ENCODE data around the gene NOL9. TPM values are rescaled to one million over a fixed set of nuclear protein-coding genes. Genes with fewer than 3 reads are reported as not detected.
A peak's percentile ranks its signal among the peaks of the same experiment; 100 is the strongest.

NOL9 gene
- total and polyA plus RNA-seq, 2 of the 13 experiments (the other 11 are each of a cell fraction or from before 2014, with no cell fraction given): 18.0 to 24.7 TPM

DNA sequence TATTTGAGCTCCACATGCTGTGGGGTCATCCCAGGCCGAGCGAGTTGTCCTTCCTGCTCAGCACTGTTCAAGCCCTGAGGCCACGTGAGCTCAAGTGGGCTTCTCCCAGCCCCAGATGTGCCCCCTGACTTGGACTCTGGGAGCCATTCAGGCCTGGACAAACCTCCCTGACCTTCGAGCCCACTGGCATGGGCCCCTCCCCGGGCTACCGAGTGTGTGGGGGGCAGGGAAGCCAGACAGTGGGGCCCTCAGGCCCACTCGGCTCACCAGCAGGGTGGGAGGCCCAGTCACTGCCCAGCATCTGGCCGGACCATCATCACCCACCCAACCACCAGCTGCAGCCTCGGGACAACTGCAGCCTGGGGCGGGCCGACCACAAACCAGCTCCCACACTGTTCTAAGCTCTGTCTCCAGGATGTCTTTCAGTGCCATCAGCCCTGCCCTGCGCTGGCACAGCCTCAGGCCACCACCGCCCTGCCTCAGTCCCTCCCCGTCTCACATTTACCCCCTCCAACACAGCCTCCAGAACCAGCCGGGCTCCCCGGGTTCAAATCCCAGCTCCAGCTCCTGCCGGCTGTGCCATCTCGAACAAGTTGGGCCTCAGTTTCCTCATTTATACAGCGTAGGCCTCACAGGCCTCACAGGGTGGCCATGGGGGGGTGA is 41.9 kb downstream of the NOL9 start (continued):
- TF ChIP-seq, protein P1, sequence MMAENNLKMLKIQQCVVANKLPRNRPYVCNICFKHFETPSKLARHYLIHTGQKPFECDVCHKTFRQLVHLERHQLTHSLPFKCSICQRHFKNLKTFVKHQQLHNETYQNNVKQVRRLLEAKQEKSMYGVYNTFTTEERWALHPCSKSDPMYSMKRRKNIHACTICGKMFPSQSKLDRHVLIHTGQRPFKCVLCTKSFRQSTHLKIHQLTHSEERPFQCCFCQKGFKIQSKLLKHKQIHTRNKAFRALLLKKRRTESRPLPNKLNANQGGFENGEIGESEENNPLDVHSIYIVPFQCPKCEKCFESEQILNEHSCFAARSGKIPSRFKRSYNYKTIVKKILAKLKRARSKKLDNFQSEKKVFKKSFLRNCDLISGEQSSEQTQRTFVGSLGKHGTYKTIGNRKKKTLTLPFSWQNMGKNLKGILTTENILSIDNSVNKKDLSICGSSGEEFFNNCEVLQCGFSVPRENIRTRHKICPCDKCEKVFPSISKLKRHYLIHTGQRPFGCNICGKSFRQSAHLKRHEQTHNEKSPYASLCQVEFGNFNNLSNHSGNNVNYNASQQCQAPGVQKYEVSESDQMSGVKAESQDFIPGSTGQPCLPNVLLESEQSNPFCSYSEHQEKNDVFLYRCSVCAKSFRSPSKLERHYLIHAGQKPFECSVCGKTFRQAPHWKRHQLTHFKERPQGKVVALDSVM (CRISPR knock-in tag; IDR thresholded peaks at IDR 0.05): no peak
- TF ChIP-seq HNRNPK (IDR thresholded peaks at IDR 0.05; ENCODE audit: low read depth, low read length, poor library complexity, severe bottlenecking) (no peak), RBFOX2 (IDR thresholded peaks at IDR 0.05; ENCODE audit: low read depth, low read length) (no peak), ZNF333 (CRISPR knock-in tag; IDR thresholded peaks at IDR 0.05; ENCODE audit: borderline replicate concordance) (no peak), KAT2B (IDR thresholded peaks at IDR 0.05; ENCODE audit: borderline replicate concordance, low read depth, low read length) (no peak), GABPA (IDR thresholded peaks at IDR 0.05; ENCODE audit: low read depth, low read length) (no peak), GABPA (CRISPR knock-in tag; IDR thresholded peaks at IDR 0.05; ENCODE audit: low read depth) (no peak), NCOR1 (IDR thresholded peaks at IDR 0.05; ENCODE audit: borderline replicate concordance, low read length) (no peak), FOSL2 (CRISPR knock-in tag; IDR thresholded peaks at IDR 0.05) (no peak), YEATS4 (CRISPR knock-in tag; IDR thresholded peaks at IDR 0.05; ENCODE audit: borderline replicate concordance) (no peak; the same call in 1 of the 2 replicates), SATB2 (CRISPR knock-in tag; IDR thresholded peaks at IDR 0.05) (no peak), ZNF432 (CRISPR knock-in tag; IDR thresholded peaks at IDR 0.05; ENCODE audit: borderline replicate concordance) (no peak), IKZF1 (IDR thresholded peaks at IDR 0.05) (no peak), SMARCE1 (IDR thresholded peaks at IDR 0.05; ENCODE audit: borderline replicate concordance) (no peak), FOXA1 (IDR thresholded peaks at IDR 0.05) (no peak), FOXA1 (CRISPR knock-in tag; IDR thresholded peaks at IDR 0.05) (no peak), ELF4 (CRISPR knock-in tag; IDR thresholded peaks at IDR 0.05; ENCODE audit: borderline replicate concordance) (no peak), ZNF207 (IDR thresholded peaks at IDR 0.05; ENCODE audit: borderline replicate concordance) (no peak), ZNF746 (CRISPR knock-in tag; IDR thresholded peaks at IDR 0.05) (no peak), TOE1 (CRISPR knock-in tag; IDR thresholded peaks at IDR 0.05) (no peak), PITX1 (CRISPR knock-in tag; IDR thresholded peaks at IDR 0.05) (peak; percentile 66; the same call in 1 of the 2 replicates), RCOR2 (CRISPR knock-in tag; IDR thresholded peaks at IDR 0.05) (no peak), ZNF232 (CRISPR knock-in tag; IDR thresholded peaks at IDR 0.05; ENCODE audit: borderline replicate concordance) (no peak)
- TF ChIP-seq, protein P2, sequence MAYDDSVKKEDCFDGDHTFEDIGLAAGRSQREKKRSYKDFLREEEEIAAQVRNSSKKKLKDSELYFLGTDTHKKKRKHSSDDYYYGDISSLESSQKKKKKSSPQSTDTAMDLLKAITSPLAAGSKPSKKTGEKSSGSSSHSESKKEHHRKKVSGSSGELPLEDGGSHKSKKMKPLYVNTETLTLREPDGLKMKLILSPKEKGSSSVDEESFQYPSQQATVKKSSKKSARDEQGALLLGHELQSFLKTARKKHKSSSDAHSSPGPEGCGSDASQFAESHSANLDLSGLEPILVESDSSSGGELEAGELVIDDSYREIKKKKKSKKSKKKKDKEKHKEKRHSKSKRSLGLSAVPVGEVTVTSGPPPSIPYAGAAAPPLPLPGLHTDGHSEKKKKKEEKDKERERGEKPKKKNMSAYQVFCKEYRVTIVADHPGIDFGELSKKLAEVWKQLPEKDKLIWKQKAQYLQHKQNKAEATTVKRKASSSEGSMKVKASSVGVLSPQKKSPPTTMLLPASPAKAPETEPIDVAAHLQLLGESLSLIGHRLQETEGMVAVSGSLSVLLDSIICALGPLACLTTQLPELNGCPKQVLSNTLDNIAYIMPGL (CRISPR knock-in tag; IDR thresholded peaks at IDR 0.05; ENCODE audit: borderline replicate concordance in 1 of 2, low read depth in 1 of 2): no peak
- TF ChIP-seq, protein P3, sequence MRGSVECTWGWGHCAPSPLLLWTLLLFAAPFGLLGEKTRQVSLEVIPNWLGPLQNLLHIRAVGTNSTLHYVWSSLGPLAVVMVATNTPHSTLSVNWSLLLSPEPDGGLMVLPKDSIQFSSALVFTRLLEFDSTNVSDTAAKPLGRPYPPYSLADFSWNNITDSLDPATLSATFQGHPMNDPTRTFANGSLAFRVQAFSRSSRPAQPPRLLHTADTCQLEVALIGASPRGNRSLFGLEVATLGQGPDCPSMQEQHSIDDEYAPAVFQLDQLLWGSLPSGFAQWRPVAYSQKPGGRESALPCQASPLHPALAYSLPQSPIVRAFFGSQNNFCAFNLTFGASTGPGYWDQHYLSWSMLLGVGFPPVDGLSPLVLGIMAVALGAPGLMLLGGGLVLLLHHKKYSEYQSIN (CRISPR knock-in tag; IDR thresholded peaks at IDR 0.05; ENCODE audit: borderline replicate concordance): no peak
- TF ChIP-seq, protein P4, sequence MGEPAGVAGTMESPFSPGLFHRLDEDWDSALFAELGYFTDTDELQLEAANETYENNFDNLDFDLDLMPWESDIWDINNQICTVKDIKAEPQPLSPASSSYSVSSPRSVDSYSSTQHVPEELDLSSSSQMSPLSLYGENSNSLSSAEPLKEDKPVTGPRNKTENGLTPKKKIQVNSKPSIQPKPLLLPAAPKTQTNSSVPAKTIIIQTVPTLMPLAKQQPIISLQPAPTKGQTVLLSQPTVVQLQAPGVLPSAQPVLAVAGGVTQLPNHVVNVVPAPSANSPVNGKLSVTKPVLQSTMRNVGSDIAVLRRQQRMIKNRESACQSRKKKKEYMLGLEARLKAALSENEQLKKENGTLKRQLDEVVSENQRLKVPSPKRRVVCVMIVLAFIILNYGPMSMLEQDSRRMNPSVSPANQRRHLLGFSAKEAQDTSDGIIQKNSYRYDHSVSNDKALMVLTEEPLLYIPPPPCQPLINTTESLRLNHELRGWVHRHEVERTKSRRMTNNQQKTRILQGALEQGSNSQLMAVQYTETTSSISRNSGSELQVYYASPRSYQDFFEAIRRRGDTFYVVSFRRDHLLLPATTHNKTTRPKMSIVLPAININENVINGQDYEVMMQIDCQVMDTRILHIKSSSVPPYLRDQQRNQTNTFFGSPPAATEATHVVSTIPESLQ (CRISPR knock-in tag; conservative IDR thresholded peaks at IDR 0.05): no peak
